CD4-positive, alpha-beta T cell treated with Interleukin-15 for 4 hours (primary cell): Measurements from ENCODE around the gene TMEM109.
"Not testable (repeated sequence)": the region's sequence is repeated elsewhere in the genome, so short reads cannot be mapped to it uniquely, and the experiment has no call there.

ENCODE experiments used
- DNase-seq: peaks from one replicate; pipeline ENCODE4 v3.0.0-alpha.2; 2020; ENCODE audit warnings: low spot score

Gene TMEM109

GRCh38 chr11:60878245-60879101 is 35.5 kb upstream of the TMEM109 start:
- DNase-seq: no peak

- DNase-seq: no peak
These were observed 34.9 kb upstream of the TMEM109 start for GRCh38 chr11:60879104-60879503.

GRCh38 chr11:60879971-60880588 is 33.9 kb upstream of the TMEM109 start:
- no peak for DNase-seq

GRCh38 chr11:60880643-60881282 is 33.2 kb upstream of the TMEM109 start:
- DNase-seq: no peak

- peak; percentile 38 for DNase-seq
These were observed 26.4 kb upstream of the TMEM109 start for GRCh38 chr11:60887556-60887955.

DNA sequence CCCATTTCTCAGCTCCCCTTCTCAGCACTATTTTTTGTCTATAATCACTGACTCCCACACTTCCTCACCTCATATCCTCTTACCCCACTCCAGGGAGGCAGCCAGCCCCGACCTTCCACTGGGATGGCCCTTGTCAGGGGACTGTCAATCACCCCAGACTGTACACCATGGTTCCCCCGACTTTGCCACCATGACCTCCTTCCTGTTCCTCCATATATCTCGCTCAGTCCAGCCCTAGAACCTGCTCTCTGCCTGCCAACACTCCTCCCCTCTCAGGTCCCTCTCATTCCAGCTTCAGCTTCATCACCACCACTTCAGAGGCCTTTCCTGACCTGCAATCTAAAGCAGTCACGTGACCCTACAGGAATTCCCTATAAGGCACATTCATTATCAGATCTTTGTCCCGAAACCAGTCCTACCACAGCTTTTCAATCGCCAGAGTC is 24.1 kb upstream of the TMEM109 start:
- DNase-seq: no peak

- no peak for DNase-seq
These were observed 23.3 kb upstream of the TMEM109 start for GRCh38 chr11:60890696-60891095.

DNA sequence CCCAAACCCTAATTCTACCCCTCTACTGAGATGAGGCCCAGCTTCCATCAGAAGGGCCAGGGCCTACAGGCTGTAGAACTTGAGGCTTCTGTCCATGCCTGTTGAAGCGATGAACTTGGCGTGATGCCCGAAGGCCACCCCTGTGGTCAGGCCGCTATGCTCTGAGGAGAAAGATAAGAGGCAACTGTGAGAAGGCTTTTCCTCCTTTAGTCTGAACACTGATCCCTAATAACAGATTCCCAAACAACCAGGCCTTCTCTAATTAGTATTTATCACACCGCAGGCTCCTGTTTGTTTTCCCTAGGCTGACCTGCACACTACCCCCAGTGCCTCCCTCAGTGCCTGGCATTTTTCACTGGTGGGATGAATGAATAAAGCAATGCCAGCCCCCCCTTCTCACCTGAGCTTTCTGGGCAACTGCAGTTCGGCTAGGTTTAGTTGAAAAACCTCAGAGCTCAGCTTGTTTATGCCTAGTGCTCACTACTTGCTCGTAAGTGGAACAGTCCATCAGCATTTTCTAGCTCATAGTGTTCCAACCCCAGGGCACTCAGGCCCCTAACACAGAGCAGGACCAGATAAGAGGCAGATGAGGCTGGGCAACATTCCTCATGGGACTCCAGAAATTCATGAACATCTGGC is 22.7 kb upstream of the TMEM109 start:
- no peak for DNase-seq

GRCh38 chr11:60895687-60896086 is 18.3 kb upstream of the TMEM109 start:
- DNase-seq: no peak

GRCh38 chr11:60897496-60897895 is 16.5 kb upstream of the TMEM109 start:
- DNase-seq: no peak

GRCh38 chr11:60899046-60899936 is 14.7 kb upstream of the TMEM109 start:
- peak; percentile 56 for DNase-seq

- no peak for DNase-seq
These were observed 14.0 kb upstream of the TMEM109 start for GRCh38 chr11:60899977-60900376.

- DNase-seq: no peak
These were observed 13.1 kb upstream of the TMEM109 start for GRCh38 chr11:60900673-60901404.

DNA sequence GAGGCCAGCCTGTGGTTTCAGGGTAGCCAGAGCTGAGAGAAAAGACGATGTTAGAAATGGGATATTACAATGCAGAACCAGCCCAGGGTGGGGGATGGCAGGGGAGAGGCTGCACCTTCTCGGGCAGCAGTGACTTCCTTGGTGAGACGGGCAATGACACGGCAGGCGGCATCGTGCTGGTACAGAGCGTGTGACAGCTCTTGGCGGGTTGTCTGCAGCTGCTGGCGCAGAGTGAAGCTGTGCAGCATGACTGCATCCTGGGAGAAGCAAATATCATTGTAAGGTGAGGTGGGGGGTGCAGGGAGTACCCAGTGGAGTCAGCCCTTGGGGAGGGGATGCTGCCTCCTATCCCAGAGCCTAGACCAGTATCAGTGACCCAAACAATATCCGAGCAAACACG is 11.3 kb upstream of the TMEM109 start:
- no peak for DNase-seq

DNA sequence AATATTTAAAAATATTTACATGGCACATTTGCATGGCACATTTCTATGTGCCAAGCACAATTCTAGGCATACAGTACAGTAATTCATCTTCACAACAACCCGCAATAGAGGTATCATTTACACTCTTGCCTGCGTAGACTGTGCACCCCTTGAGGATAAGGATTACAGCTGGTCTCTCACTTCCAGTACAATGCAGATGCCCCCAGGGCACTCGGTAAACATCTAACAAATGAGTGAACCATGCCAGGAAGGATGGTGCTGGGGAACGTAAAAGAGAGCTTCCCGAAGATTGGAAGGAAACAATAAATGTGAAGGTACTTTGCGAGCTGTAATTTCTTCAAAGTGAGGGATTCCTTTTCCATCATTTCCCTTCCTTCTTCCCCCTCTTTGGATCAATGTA is 8.9 kb upstream of the TMEM109 start:
- DNase-seq: no peak

- DNase-seq: peak; percentile 25
These were observed 8.3 kb upstream of the TMEM109 start for GRCh38 chr11:60905551-60906113.

GRCh38 chr11:60906132-60906972 is 7.6 kb upstream of the TMEM109 start, which contains the start of gene PRPF19:
Gene PRPF19 (minus strand): TSS chr11:60906585. CDS start chr11:60906382, 203 bp downstream.
- peak; percentile 100 for DNase-seq

DNA sequence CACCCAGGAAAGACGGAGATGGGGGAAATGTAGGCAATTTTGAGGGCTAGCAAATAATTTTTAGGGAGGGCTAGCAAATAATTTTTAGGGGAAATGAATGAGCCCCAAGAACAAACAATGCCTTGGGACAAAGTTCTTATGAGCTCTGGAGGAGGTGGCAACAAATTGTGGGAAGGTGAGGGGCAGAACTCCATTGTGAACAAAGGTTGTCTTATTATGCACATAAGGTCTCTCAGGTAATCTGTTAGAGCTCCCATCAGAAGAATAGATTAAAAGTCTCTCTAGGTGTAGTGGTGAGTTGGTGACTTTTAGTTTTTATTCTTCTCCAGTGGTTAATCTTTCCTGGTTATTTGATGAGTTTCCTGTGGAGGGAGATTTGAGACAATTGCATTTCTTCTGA is 5.2 kb upstream of the TMEM109 start:
- no peak for DNase-seq

GRCh38 chr11:60909680-60910280 is 4.2 kb upstream of the TMEM109 start:
- DNase-seq: not testable (repeated sequence)
